ENCODE measurements around the gene EXOSC7.

Gene EXOSC7

GRCh38 chr3:45055411-45056143, 79.5 kb downstream of the EXOSC7 start:
- Histone ChIP-seq H3K9ac (ENCODE audit: low read length in 5 of 5) (no peak overlapping the region), H3K36me3 (ENCODE audit: control insufficient read depth in 5 of 5, insufficient read depth in 5 of 5, low read length in 5 of 5) (no peaks in the 10 kb centered on the region), H3K4me1 (ENCODE audit: control insufficient read depth in 5 of 5, insufficient read depth in 5 of 5, low read length in 5 of 5) (peaks cover 0 to 21% (median 12%) of the 10 kb centered on the region in 5 donors), H3K9me3 (ENCODE audit: control insufficient read depth in 5 of 5, low read length in 5 of 5) (no peaks in the 10 kb centered on the region), H3K4me3 (ENCODE audit: low read depth in 1 of 5, low read length in 5 of 5) (no peak overlapping the region), H3K27me3 (ENCODE audit: control insufficient read depth in 5 of 5, insufficient read depth in 4 of 5, low read length in 5 of 5) (no peaks in the 10 kb centered on the region), H3K27ac (ENCODE audit: low read depth, low read length) (peak overlapping the region; percentile 17)

- Histone ChIP-seq H3K27ac (ENCODE audit: low read depth, low read length) (no peak overlapping the region), H3K4me1 (ENCODE audit: control insufficient read depth in 5 of 5, insufficient read depth in 5 of 5, low read length in 5 of 5) (peaks cover 0 to 21% (median 12%) of the 10 kb centered on the region in 5 donors)
These were observed 80.7 kb downstream of the EXOSC7 start for GRCh38 chr3:45056608-45057301.

GRCh38 chr3:45057557-45057956, 81.5 kb downstream of the EXOSC7 start:
- H3K4me1 ChIP-seq (ENCODE audit: control insufficient read depth in 5 of 5, insufficient read depth in 5 of 5, low read length in 5 of 5), result peaks cover 0 to 21% (median 12%) of the 10 kb centered on the region in 5 donors
- no peak overlapping the region for H3K27ac ChIP-seq (ENCODE audit: low read depth, low read length)

More at GRCh38 chr3:45056608-45057301, 80.7 kb downstream of the EXOSC7 start:
- Histone ChIP-seq H3K9me3 (ENCODE audit: control insufficient read depth in 5 of 5, low read length in 5 of 5) (no peaks in the 10 kb centered on the region), H3K9ac (ENCODE audit: low read length in 5 of 5) (no peak overlapping the region), H3K27me3 (ENCODE audit: control insufficient read depth in 5 of 5, insufficient read depth in 4 of 5, low read length in 5 of 5) (no peaks in the 10 kb centered on the region), H3K36me3 (ENCODE audit: control insufficient read depth in 5 of 5, insufficient read depth in 5 of 5, low read length in 5 of 5) (no peaks in the 10 kb centered on the region), H3K4me3 (ENCODE audit: low read depth in 1 of 5, low read length in 5 of 5) (no peak overlapping the region)

GRCh38 chr3:45059132-45059531, 83.1 kb downstream of the EXOSC7 start:
- no peaks in the 10 kb centered on the region for H3K36me3 ChIP-seq (ENCODE audit: control insufficient read depth in 5 of 5, insufficient read depth in 5 of 5, low read length in 5 of 5)
- H3K9ac ChIP-seq (ENCODE audit: low read length in 5 of 5), result no peak overlapping the region
- peaks cover 0 to 19% (median 12%) of the 10 kb centered on the region in 5 donors for H3K4me1 ChIP-seq (ENCODE audit: control insufficient read depth in 5 of 5, insufficient read depth in 5 of 5, low read length in 5 of 5)
- H3K9me3 ChIP-seq (ENCODE audit: control insufficient read depth in 5 of 5, low read length in 5 of 5), result no peaks in the 10 kb centered on the region
- H3K4me3 ChIP-seq (ENCODE audit: low read depth in 1 of 5, low read length in 5 of 5), result no peak overlapping the region
- no peak overlapping the region for H3K27ac ChIP-seq (ENCODE audit: low read depth, low read length)
- H3K27me3 ChIP-seq (ENCODE audit: control insufficient read depth in 5 of 5, insufficient read depth in 4 of 5, low read length in 5 of 5), result no peaks in the 10 kb centered on the region

More at GRCh38 chr3:45057557-45057956, 81.5 kb downstream of the EXOSC7 start:
- H3K36me3 ChIP-seq (ENCODE audit: control insufficient read depth in 5 of 5, insufficient read depth in 5 of 5, low read length in 5 of 5), result no peaks in the 10 kb centered on the region
- no peak overlapping the region for H3K4me3 ChIP-seq (ENCODE audit: low read depth in 1 of 5, low read length in 5 of 5)
- H3K9me3 ChIP-seq (ENCODE audit: control insufficient read depth in 5 of 5, low read length in 5 of 5), result no peaks in the 10 kb centered on the region
- no peaks in the 10 kb centered on the region for H3K27me3 ChIP-seq (ENCODE audit: control insufficient read depth in 5 of 5, insufficient read depth in 4 of 5, low read length in 5 of 5)
- H3K9ac ChIP-seq (ENCODE audit: low read length in 5 of 5), result no peak overlapping the region

- Histone ChIP-seq H3K9ac (ENCODE audit: low read length in 5 of 5) (no peak overlapping the region), H3K9me3 (ENCODE audit: control insufficient read depth in 5 of 5, low read length in 5 of 5) (no peaks in the 10 kb centered on the region), H3K27me3 (ENCODE audit: control insufficient read depth in 5 of 5, insufficient read depth in 4 of 5, low read length in 5 of 5) (no peaks in the 10 kb centered on the region), H3K4me1 (ENCODE audit: control insufficient read depth in 5 of 5, insufficient read depth in 5 of 5, low read length in 5 of 5) (peaks cover 0 to 16% (median 2%) of the 10 kb centered on the region in 5 donors), H3K36me3 (ENCODE audit: control insufficient read depth in 5 of 5, insufficient read depth in 5 of 5, low read length in 5 of 5) (no peaks in the 10 kb centered on the region), H3K27ac (ENCODE audit: low read depth, low read length) (no peak overlapping the region), H3K4me3 (ENCODE audit: low read depth in 1 of 5, low read length in 5 of 5) (no peak overlapping the region)
These were observed 84.3 kb downstream of the EXOSC7 start for GRCh38 chr3:45060165-45060892.
